Measurements from ENCODE around the gene CCN2. TPM values are rescaled to one million over a fixed set of nuclear protein-coding genes. Genes with fewer than 3 reads are reported as not detected.
A peak's percentile ranks its signal among the peaks of the same experiment; 100 is the strongest.

The CCN2 gene
- total and polyA plus RNA-seq, 2 of the 8 experiments (the other 6 are each of a cell fraction or from before 2014, with no cell fraction given), result 25.0 to 107 TPM

- no peak for TF ChIP-seq GTF2F1 (IDR thresholded peaks at IDR 0.05; ENCODE audit: borderline replicate concordance, low read depth, low read length)
- TF ChIP-seq PHF8 (conservative IDR thresholded peaks at IDR 0.05; ENCODE audit: low read depth, low read length), result no peak
- no peak for TF ChIP-seq SAP30 (IDR thresholded peaks at IDR 0.05; ENCODE audit: insufficient read depth, insufficient replicate concordance, low read length)
- no peak for TF ChIP-seq POU5F1 (IDR thresholded peaks at IDR 0.05; ENCODE audit: low read depth, low read length)
- TF ChIP-seq TEAD4 (IDR thresholded peaks at IDR 0.05; ENCODE audit: low read depth, low read length), result no peak
- TF ChIP-seq CBX5 (IDR thresholded peaks at IDR 0.05; ENCODE audit: low read depth, low read length), result no peak
- TF ChIP-seq POLR2AphosphoS5 (IDR thresholded peaks at IDR 0.05; ENCODE audit: low read depth, low read length), result peak; percentile 75
These were observed 1.0 kb downstream of the CCN2 start (continued) for GRCh38 chr6:131949909-131950766.
